ENCODE measurements around the gene CNOT2. TPM values are rescaled to one million over a fixed set of nuclear protein-coding genes. Genes with fewer than 3 reads are reported as not detected.

Gene CNOT2
- total and polyA plus RNA-seq, 2 experiments from 2014 or later = 110 to 152 TPM

- Histone ChIP-seq H3K27ac (ENCODE audit: low read depth) (no peak overlapping the region), H3K27me3 (ENCODE audit: insufficient read depth) (no peaks in the 10 kb centered on the region), H3K9me2 (ENCODE audit: insufficient read depth) (no peaks in the 10 kb centered on the region), H3K4me3 (no peak overlapping the region), H3F3A (replicated peaks; ENCODE audit: low read depth) (no peaks in the 10 kb centered on the region), H2AFZ (no peak overlapping the region), H4K20me1 (replicated peaks; ENCODE audit: insufficient read depth) (no peaks in the 10 kb centered on the region), H3K4me2 (no peak overlapping the region), H3K36me3 (ENCODE audit: insufficient read depth) (no peaks in the 10 kb centered on the region), H3K79me2 (replicated peaks; ENCODE audit: insufficient read depth) (no peaks in the 10 kb centered on the region), H3K4me1 (ENCODE audit: insufficient read depth) (no peaks in the 10 kb centered on the region)
- TF ChIP-seq, protein P1, sequence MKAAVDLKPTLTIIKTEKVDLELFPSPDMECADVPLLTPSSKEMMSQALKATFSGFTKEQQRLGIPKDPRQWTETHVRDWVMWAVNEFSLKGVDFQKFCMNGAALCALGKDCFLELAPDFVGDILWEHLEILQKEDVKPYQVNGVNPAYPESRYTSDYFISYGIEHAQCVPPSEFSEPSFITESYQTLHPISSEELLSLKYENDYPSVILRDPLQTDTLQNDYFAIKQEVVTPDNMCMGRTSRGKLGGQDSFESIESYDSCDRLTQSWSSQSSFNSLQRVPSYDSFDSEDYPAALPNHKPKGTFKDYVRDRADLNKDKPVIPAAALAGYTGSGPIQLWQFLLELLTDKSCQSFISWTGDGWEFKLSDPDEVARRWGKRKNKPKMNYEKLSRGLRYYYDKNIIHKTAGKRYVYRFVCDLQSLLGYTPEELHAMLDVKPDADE (IDR thresholded peaks at IDR 0.05) = no peak
- no peak for TF ChIP-seq ZNF331 (CRISPR knock-in tag; IDR thresholded peaks at IDR 0.05; ENCODE audit: low read depth)
- TF ChIP-seq CREB1 (CRISPR knock-in tag; IDR thresholded peaks at IDR 0.05; ENCODE audit: low read depth) = no peak
- TF ChIP-seq JUNB (IDR thresholded peaks at IDR 0.05; ENCODE audit: unreplicated experiment) = no peak
- TF ChIP-seq EZH2 (IDR thresholded peaks at IDR 0.05; ENCODE audit: low read depth, unreplicated experiment) = no peak
- TF ChIP-seq EZH2phosphoT487 (IDR thresholded peaks at IDR 0.05; ENCODE audit: unreplicated experiment) = no peak
- no peak for TF ChIP-seq STAT1 (IDR thresholded peaks at IDR 0.05; ENCODE audit: unreplicated experiment)
- TF ChIP-seq, protein P2, sequence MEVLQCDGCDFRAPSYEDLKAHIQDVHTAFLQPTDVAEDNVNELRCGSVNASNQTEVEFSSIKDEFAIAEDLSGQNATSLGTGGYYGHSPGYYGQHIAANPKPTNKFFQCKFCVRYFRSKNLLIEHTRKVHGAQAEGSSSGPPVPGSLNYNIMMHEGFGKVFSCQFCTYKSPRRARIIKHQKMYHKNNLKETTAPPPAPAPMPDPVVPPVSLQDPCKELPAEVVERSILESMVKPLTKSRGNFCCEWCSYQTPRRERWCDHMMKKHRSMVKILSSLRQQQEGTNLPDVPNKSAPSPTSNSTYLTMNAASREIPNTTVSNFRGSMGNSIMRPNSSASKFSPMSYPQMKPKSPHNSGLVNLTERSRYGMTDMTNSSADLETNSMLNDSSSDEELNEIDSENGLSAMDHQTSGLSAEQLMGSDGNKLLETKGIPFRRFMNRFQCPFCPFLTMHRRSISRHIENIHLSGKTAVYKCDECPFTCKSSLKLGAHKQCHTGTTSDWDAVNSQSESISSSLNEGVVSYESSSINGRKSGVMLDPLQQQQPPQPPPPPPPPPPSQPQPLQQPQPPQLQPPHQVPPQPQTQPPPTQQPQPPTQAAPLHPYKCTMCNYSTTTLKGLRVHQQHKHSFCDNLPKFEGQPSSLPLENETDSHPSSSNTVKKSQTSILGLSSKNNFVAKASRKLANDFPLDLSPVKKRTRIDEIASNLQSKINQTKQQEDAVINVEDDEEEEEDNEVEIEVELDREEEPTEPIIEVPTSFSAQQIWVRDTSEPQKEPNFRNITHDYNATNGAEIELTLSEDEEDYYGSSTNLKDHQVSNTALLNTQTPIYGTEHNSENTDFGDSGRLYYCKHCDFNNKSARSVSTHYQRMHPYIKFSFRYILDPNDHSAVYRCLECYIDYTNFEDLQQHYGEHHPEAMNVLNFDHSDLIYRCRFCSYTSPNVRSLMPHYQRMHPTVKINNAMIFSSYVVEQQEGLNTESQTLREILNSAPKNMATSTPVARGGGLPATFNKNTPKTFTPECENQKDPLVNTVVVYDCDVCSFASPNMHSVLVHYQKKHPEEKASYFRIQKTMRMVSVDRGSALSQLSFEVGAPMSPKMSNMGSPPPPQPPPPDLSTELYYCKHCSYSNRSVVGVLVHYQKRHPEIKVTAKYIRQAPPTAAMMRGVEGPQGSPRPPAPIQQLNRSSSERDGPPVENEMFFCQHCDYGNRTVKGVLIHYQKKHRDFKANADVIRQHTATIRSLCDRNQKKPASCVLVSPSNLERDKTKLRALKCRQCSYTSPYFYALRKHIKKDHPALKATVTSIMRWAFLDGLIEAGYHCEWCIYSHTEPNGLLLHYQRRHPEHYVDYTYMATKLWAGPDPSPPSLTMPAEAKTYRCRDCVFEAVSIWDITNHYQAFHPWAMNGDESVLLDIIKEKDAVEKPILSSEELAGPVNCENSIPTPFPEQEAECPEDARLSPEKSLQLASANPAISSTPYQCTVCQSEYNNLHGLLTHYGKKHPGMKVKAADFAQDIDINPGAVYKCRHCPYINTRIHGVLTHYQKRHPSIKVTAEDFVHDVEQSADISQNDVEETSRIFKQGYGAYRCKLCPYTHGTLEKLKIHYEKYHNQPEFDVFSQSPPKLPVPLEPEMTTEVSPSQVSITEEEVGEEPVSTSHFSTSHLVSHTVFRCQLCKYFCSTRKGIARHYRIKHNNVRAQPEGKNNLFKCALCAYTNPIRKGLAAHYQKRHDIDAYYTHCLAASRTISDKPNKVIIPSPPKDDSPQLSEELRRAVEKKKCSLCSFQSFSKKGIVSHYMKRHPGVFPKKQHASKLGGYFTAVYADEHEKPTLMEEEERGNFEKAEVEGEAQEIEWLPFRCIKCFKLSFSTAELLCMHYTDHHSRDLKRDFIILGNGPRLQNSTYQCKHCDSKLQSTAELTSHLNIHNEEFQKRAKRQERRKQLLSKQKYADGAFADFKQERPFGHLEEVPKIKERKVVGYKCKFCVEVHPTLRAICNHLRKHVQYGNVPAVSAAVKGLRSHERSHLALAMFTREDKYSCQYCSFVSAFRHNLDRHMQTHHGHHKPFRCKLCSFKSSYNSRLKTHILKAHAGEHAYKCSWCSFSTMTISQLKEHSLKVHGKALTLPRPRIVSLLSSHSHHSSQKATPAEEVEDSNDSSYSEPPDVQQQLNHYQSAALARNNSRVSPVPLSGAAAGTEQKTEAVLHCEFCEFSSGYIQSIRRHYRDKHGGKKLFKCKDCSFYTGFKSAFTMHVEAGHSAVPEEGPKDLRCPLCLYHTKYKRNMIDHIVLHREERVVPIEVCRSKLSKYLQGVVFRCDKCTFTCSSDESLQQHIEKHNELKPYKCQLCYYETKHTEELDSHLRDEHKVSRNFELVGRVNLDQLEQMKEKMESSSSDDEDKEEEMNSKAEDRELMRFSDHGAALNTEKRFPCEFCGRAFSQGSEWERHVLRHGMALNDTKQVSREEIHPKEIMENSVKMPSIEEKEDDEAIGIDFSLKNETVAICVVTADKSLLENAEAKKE (CRISPR knock-in tag; IDR thresholded peaks at IDR 0.05) = no peak
- no peak for TF ChIP-seq POLR2AphosphoS5 (IDR thresholded peaks at IDR 0.05; ENCODE audit: low read depth)
- TF ChIP-seq ZNF114 (CRISPR knock-in tag; IDR thresholded peaks at IDR 0.05) = no peak
- no peak for TF ChIP-seq REST (IDR thresholded peaks at IDR 0.05; ENCODE audit: unreplicated experiment)
- TF ChIP-seq NANOG (IDR thresholded peaks at IDR 0.05; ENCODE audit: borderline replicate concordance) = no peak
- no peak for TF ChIP-seq CTCF (conservative IDR thresholded peaks at IDR 0.05; ENCODE audit: low read depth in 2 of 2)
- no peaks in the 10 kb centered on the region for H3K4me1 Mint-ChIP-seq
- H3K36me3 Mint-ChIP-seq (ENCODE audit: low read depth) = peaks cover 16% of the 10 kb centered on the region; the same call in 2 of the 3 replicates
- peaks cover 12% of the 10 kb centered on the region for H3K9me3 Mint-ChIP-seq
- H3K4me3 Mint-ChIP-seq = no peak overlapping the region
- no peak for ATAC-seq
- H3K27me3 Mint-ChIP-seq (ENCODE audit: insufficient read depth, low read depth, poor library complexity) = peaks cover 3% of the 10 kb centered on the region
- no peak overlapping the region for H3K27ac Mint-ChIP-seq
- DNase-seq (ENCODE audit: low spot score) = no peak
Observed at GRCh38 chr12:70230934-70231606, 12.2 kb upstream of the CNOT2 start.
